SIG-M5 treated with dmso at 0.1 percent for 504 hours (cell line): Measurements from ENCODE around the gene KCTD20.
"Not testable (repeated sequence)": the region's sequence is repeated elsewhere in the genome, so short reads cannot be mapped to it uniquely, and the experiment has no call there.

Source experiments
- DNase-seq: peaks from one replicate; lab custom pipeline; 2025; ENCODE audit not compliant: unreplicated experiment; lab: John Stamatoyannopoulos, UW

The KCTD20 gene

DNA sequence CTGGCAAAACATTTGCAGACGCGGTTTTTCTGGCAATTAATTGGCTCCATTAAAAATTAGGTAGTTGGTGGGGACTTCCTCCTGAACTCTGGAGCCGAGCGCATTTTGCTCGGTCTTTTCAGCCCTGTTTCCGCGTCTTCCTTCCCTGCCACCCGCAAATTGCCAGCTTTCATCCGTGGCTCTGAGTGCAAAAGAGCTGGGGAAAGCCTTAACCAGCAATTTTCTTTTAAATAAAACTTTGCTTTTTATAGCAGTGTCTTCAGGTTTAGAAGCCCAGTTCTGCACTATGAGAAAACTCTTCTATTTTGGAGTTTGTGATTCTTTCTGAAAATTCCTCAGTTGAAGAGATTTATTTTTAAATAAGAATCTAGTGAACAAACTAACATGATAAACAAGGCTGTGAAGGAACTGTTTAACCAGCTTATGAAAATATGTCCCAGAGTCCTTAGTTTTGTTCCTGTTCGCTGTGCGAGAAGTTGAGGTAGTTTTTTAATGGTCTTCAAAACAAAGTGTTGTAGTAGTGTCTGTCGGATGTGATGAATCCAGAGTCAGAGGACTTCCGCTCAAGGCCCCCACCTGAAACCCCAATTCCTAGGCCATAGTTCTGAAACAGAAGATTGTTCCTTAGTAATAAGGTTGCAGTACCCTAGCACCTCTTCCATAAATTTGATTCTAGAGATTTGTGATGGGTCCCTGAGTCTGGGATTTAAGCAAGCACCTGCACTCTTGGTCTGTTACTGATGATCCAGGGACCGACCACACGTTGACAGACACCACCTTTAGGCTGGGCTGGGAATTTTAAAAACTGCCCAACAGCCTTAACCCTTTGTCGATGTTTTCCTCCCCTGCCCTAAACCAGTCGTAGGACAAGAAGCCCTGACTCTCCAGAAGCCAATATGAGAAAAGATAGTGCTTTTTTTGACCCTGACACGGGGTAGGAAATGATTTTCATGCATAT lies 950 bp downstream of the KCTD20 start:
- DNase-seq: peak; percentile 30

GRCh38 chr6:36444470-36444869 lies 1.7 kb downstream of the KCTD20 start:
- DNase-seq: no peak

GRCh38 chr6:36445621-36446020 lies 2.8 kb downstream of the KCTD20 start:
- DNase-seq: no peak

DNA sequence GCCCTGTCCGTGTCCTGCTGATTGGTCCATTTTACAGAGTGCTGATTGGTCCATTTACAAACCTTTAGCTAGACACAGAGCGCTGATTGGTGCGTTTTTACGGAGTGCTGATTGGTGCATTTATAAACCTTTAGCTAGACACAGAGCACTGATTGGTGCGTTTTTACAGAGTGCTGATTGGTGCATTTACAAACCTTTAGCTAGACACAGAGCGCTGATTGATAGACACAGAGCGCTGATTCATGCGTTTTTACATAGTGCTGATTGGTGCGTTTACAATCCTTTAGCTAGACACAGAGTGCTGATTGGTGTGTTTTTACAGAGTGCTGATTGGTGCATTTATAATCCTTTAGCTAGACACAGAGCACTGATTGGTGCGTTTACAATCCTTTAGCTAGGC lies 6.4 kb downstream of the KCTD20 start:
- DNase-seq: not testable (repeated sequence)

GRCh38 chr6:36452897-36453296 lies 10.1 kb downstream of the KCTD20 start:
- not testable (repeated sequence) for DNase-seq

DNA sequence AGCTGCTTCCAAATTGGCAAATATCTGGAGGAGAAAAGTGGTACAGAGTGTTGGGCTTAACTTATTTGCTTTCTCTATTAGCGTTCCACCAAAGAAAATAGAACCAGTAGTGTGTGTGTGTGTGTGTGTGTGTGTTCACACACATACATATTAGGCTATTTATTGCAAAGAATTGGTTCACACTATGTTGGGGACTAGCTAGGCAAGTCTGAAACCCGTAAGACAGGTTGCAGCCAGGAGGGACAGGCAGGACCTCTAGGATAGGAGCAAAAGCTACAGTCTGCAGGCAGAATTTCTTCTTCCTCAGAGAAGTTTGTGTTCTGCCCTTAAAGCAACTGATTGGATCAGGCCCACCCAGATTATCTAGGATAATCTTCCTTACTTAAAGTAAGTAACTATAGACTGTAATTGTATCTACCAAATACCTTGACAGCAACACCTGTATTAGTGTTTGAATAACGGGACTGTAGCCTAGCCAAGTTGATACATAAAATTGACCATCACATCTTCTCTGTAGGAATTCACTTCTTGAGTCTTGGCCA lies 12.8 kb downstream of the KCTD20 start:
- DNase-seq: peak; percentile 19

DNA sequence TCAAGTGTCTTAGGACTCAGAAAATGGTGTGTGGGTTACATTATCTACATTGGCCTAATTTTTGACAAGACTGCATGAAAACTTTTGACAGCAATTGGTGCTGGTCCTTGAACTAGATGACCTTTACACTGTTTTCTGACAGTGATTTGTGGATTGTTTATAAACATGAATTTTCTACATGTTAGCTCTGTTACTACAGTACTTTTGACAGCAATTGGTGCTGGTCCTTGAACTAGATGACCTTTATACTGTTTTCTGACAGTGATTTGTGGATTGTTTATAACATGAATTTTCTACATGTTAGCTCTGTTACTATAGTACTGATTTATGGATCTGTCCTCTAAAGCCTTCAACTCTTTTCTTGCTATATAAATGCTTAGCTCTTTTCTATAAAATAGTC lies 16.7 kb downstream of the KCTD20 start:
- DNase-seq: no peak

- DNase-seq: no peak
Observed at GRCh38 chr6:36460916-36461315, 18.1 kb downstream of the KCTD20 start.

DNA sequence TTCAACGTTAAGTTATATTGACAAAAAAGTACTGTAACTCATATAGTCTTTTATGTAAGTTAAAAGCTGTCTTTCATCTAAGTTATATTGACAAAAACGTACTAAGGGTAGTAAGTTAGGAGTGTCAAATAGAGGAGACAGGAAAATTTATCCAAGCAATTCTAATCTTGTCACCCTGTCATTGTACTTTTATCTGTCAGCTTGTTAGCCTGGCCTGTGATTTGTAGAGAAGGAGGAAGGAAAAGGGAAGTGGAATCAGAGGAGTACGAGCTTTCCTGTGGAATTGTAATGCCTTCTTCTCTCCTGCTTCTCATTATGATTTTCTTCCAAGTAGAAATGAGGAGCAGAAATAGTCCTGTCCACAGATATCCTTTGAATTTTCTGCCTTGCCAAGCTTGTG lies 18.8 kb downstream of the KCTD20 start:
- no peak for DNase-seq

GRCh38 chr6:36463676-36464075 lies 20.9 kb downstream of the KCTD20 start:
- no peak for DNase-seq

DNA sequence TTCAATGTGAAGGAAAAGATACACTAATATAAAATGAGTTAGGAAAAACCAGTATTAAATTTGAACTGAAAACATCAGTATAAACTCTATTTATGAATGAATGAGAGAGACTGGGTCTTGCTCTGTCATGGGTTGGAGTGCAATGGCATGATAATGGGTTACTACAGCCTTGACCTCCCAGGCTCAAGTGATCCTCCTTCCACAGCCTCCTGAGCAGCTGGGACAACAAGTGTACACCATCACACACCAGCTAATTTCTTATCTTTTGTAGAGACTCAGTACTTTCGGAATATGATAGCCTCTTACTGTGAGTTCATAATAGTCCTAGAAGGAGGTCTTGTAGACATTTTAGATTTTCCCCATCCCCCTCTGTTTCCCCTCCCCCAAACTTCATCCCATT lies 21.4 kb downstream of the KCTD20 start:
- DNase-seq: no peak

DNA sequence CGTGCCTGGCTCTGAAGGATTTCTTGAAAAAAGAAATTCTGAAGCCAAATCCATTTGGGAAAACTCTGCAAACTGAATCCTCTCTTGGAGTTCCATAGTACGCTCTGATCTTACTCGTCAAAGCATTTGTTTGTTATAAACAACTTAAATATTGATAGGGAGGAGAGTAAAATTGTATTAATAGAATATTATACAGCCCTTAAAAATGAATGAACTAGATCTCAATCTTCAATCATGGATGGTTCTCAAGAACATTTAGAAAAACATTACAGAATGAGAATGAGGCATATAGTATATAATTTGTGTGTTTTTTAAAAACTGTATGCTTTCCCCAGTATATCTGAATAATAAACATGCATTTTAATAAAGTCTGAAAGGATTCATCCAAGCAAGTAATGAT lies 24.8 kb downstream of the KCTD20 start:
- no peak for DNase-seq

GRCh38 chr6:36469148-36469661 lies 26.4 kb downstream of the KCTD20 start:
- no peak for DNase-seq

DNA sequence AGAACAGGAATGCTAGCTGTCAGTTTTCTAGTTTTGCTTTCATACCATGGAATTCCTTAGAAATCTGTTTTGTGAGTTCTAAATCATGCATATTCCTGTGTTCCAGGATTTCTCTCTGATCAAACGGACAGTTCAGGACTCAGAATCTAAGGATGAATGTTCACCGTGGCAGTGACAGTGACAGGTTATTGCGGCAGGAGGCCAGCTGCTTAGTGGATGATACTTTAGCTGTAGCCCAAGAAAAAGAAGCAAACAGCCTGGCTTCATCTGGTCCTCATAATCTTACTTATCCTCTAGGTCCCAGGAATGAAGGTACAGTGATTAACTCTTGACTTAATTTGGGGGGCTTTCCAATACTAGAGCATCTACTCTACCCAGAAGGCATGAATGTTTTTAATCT lies 27.1 kb downstream of the KCTD20 start:
- no peak for DNase-seq

GRCh38 chr6:36478051-36478526 lies 35.3 kb downstream of the KCTD20 start:
- DNase-seq: no peak

DNA sequence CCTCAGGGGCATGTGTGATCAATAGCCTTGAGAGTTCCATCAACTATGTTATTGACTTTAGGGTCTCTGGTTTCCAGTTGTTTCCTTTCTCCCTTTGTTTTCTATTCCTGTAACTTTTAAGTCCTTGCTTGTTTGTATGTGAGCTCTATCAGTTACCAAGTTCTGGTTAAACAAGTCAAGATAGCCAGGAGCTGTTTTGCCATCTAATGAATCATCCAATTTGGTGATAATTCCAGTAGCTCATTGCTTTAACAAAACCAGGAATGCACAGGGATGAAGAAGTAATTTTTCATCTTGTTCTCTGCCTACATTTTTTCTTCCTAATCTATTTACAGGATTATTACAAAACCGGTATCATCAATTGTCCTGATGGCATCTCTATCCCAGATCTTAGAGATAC lies 36.5 kb downstream of the KCTD20 start:
- DNase-seq: no peak

- DNase-seq: not testable (repeated sequence)
Observed at GRCh38 chr6:36483326-36483725, 40.5 kb downstream of the KCTD20 start.

GRCh38 chr6:36484736-36485135 lies 41.9 kb downstream of the KCTD20 start:
- DNase-seq: no peak

DNA sequence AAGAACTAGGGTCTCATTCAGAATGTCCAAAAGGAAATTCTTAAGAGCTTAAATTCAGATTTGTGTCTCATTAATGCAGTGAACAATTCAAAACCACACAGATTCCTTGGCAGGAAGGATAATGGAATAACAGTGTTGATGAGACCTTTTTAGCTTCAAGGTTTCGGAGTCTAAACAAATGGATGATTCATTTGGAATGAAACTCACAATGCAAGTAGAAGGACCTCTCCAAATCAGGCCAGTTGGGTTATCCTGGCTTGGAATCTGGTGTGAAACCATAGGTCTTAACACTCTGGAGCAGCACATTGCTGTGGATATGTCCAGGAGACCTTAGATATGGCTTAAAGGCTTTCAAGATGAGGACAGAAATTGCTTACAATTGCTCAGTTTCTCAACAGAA lies 44.9 kb downstream of the KCTD20 start:
- DNase-seq: no peak

GRCh38 chr6:36488221-36488620 lies 45.4 kb downstream of the KCTD20 start:
- no peak for DNase-seq

DNA sequence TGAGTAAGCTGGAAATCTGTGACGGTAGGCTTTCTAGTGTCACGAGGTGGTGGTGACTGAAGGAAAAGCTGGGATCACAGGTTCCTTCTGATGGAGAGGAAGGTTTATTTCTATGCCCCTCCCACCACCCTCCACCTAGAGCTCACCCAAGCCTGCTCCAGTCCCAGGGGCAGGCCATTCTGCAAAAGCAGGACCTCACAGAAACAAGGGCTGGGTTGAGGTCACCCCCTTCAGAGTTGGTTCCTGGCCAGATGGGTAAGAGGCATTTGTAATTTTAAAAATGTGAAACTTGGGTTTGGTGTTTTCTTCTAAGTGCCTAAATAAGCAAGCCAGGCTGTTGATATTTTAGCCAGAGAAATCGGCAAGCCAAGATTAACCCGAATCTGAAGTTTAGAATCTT lies 46.6 kb downstream of the KCTD20 start:
- DNase-seq: no peak

GRCh38 chr6:36491378-36491965 lies 48.7 kb downstream of the KCTD20 start:
- no peak for DNase-seq
